ENCODE measurements around the gene BAZ2B.

GRCh38 chr2:159287733-159288132, 328.6 kb downstream of the BAZ2B start:
- TF ChIP-seq CTCF (conservative IDR thresholded peaks at IDR 0.05; ENCODE audit: low read length) (no peak), EZH2phosphoT487 (IDR thresholded peaks at IDR 0.05; ENCODE audit: borderline replicate concordance, low read depth, low read length) (no peak)
